SK-N-MC (cell line): Measurements from ENCODE around the gene PUS7.
"Not testable (repeated sequence)": the region's sequence is repeated elsewhere in the genome, so short reads cannot be mapped to it uniquely, and the experiment has no call there.

ENCODE experiments used
- DNase-seq: peaks from one replicate; pipeline ENCODE4 v3.0.0-alpha.2; 2011; ENCODE audit warnings: low read depth, low spot score
- H3K27ac ChIP-seq: fragments of 200-600 bp; sonication (generic); 2 replicates; pipeline ENCODE4 v1.5.1; 2016; ENCODE audit warnings: mixed run types
- H3K36me3 ChIP-seq: fragments of 200-600 bp; sonication (generic); 2 replicates; pipeline ENCODE4 v1.6.1; 2017; ENCODE audit warnings: antibody characterized with exemption, low read length, mixed read lengths; ENCODE audit not compliant: insufficient read depth
- H3K4me3 ChIP-seq: fragments of 200-600 bp; sonication (generic); 2 replicates; pipeline ENCODE4 v1.5.1; 2016
- H3K9ac ChIP-seq: fragments of 200-600 bp; sonication (generic); 2 replicates; pipeline ENCODE4 v1.8.0; 2017; ENCODE audit warnings: mixed run types, mixed read lengths; ENCODE audit not compliant: insufficient read length
- H3K9me3 ChIP-seq: fragments of 200-600 bp; sonication (generic); 2 replicates; pipeline ENCODE4 v1.6.1; 2017; ENCODE audit warnings: low read depth, mild to moderate bottlenecking, antibody characterized with exemption, low read length, moderate library complexity, mixed read lengths
- EZH2 ChIP-seq: fragments of 200-600 bp; sonication (generic); IDR thresholded peaks from one replicate; pipeline ENCODE4 v1.6.1; 2017; ENCODE audit warnings: antibody characterized with exemption
- FOXP2 ChIP-seq: optimal IDR thresholded peaks from 2 replicates; pipeline ENCODE3; 2011; ENCODE audit warnings: mild to moderate bottlenecking, moderate library complexity; ENCODE audit not compliant: insufficient read depth; ENCODE audit errors: extremely low read length, control extremely low read depth
- POLR2AphosphoS5 ChIP-seq: IDR thresholded peaks from 2 replicates; pipeline ENCODE4 v1.6.1; 2012; ENCODE audit warnings: mild to moderate bottlenecking, low read depth, low read length, borderline replicate concordance

Gene PUS7

GRCh38 chr7:105413887-105414437 lies 108.1 kb downstream of the PUS7 start:
- TF ChIP-seq FOXP2 (no peak), EZH2 (no peak), POLR2AphosphoS5 (no peak)

GRCh38 chr7:105410774-105411173 lies 111.3 kb downstream of the PUS7 start:
- not testable (repeated sequence) for H3K36me3 ChIP-seq, DNase-seq, H3K4me3 ChIP-seq, H3K9me3 ChIP-seq, H3K9ac ChIP-seq, H3K27ac ChIP-seq

More at GRCh38 chr7:105413887-105414437, 108.1 kb downstream of the PUS7 start:
- H3K9ac ChIP-seq, result no peak overlapping the region
- H3K27ac ChIP-seq, result no peak overlapping the region
- H3K4me3 ChIP-seq, result no peak overlapping the region
- DNase-seq, result no peak
- H3K36me3 ChIP-seq, result no peaks in the 10 kb centered on the region
- no peaks in the 10 kb centered on the region for H3K9me3 ChIP-seq

- H3K36me3 ChIP-seq, DNase-seq, H3K27ac ChIP-seq, H3K9ac ChIP-seq, H3K4me3 ChIP-seq, H3K9me3 ChIP-seq: not testable (repeated sequence)
These were observed 112.3 kb downstream of the PUS7 start for GRCh38 chr7:105409775-105410174.

- no peak overlapping the region for H3K9ac ChIP-seq
- no peaks in the 10 kb centered on the region for H3K9me3 ChIP-seq
- no peak overlapping the region for H3K4me3 ChIP-seq
- H3K36me3 ChIP-seq, result no peaks in the 10 kb centered on the region
- TF ChIP-seq POLR2AphosphoS5, result no peak
- TF ChIP-seq EZH2, result no peak
- no peak for TF ChIP-seq FOXP2
- no peak overlapping the region for H3K27ac ChIP-seq
- DNase-seq, result no peak
These were observed 113.2 kb downstream of the PUS7 start for GRCh38 chr7:105408791-105409410.
